NCI-H2196 (cell line): ENCODE data around the gene COG2.
"Not testable (repeated sequence)": the region's sequence is repeated elsewhere in the genome, so short reads cannot be mapped to it uniquely, and the experiment has no call there.

Experiments
- DNase-seq: peaks from one replicate; lab custom pipeline; 2025; ENCODE audit not compliant: unreplicated experiment; lab: John Stamatoyannopoulos, UW

COG2 gene

GRCh38 chr1:230713547-230713914 lies 71.2 kb downstream of the COG2 start:
- DNase-seq, result no peak

DNA sequence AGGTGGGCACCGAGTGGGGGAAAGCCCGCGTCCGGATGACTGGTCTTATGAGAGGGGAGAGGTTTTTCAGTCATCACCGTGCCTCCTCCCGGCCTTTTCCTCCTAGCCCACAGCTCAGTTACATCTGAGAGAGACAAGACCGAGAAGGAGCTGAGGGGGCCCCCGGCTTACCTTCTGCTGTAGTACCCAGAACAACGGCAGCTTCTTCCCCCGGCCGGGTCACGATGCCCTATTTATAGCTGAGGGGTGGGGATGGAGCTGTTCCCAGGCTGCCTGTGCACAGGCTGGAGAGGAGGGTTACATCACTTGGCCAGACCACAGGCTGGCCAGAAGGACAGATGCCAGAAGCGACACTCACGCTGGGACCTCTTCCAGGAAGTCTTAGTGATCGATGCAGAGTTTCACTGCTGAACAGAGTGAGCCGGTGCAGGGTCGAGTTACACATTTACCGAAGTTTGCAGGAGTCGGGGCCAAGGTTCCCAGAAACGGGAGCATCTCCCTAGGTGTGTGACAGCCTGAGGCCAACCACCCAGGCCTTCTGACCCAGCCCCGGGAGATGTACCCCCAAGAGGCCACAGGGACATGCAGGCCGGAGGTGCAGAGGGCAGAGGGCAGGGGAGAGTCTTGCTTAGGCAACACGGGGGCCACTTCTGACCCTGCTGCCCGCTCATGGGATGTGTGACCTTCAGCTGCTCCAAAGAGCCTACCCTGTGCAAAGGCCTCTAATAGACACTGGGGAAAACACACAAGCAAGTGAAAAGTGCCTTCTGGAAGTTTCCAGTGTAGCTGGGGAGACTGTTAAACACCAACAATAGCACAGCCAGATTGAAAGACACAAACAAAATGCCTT lies 71.9 kb downstream of the COG2 start, which contains the start of gene AGT:
TSS of gene AGT (minus strand) at position 208 of the 850 bp plus-strand sequence. CDS start 3,299 bp downstream, outside the sequence.
- DNase-seq, result peak; percentile 80

DNA sequence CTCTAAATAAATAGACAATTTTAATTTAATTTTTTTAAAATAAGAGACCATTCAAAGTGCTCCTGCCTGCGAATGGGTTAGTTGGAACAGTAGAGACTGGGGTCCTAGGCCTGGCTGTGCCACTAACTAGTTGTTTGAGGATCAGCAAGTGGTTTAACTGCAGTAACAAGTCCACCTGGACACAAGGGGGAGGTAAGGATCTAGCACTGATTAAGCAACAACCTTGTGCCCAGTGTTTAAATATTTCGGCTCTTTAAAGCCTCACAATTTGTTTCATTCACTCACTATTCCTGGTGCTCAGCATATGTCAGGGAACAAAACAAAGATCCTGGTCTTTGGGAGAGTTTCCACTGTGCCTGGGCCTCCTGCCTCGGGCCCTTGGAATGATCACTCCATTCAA lies 73.2 kb downstream of the COG2 start:
- no peak for DNase-seq

- DNase-seq, result not testable (repeated sequence)
Observed at GRCh38 chr1:230716453-230716852, 74.2 kb downstream of the COG2 start.

- DNase-seq, result no peak
Observed at GRCh38 chr1:230717251-230717650, 75.0 kb downstream of the COG2 start.

- not testable (repeated sequence) for DNase-seq
Observed at GRCh38 chr1:230721849-230722522, 79.7 kb downstream of the COG2 start.

DNA sequence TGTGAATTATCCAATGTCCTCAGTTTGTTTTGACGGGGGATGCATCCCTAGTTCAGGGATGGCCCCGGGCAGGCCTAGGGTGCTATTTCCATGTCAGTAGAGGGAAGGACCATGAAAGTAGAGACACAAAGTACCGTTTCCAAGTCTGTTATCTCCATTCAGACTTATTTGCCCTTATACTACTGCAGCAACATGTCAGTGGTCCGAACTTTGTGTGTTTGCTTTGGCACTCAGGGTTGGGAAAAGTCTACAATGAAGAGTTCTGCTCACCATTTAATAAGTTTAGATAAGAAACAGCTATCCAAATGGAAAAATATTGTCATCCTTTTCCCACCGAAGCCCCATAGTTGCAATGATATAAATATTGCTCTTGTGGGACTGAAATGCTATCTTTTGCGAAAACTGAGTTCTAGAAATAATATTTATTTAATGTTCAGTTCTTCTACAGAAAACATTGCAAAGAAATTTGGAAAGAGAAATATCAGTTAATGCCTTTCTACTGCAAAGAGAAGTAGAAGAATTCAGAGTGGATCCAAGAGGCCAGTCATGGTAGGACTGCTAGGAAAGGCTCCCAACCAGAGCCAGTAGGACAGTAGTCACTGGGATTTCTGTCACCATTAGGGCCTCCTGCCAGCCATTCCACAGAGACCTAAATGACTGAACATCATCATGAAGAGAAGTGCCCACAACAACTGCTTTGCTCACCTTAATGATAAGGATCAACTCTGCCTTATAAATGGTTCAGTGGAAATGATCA lies 83.2 kb downstream of the COG2 start:
- no peak for DNase-seq

DNA sequence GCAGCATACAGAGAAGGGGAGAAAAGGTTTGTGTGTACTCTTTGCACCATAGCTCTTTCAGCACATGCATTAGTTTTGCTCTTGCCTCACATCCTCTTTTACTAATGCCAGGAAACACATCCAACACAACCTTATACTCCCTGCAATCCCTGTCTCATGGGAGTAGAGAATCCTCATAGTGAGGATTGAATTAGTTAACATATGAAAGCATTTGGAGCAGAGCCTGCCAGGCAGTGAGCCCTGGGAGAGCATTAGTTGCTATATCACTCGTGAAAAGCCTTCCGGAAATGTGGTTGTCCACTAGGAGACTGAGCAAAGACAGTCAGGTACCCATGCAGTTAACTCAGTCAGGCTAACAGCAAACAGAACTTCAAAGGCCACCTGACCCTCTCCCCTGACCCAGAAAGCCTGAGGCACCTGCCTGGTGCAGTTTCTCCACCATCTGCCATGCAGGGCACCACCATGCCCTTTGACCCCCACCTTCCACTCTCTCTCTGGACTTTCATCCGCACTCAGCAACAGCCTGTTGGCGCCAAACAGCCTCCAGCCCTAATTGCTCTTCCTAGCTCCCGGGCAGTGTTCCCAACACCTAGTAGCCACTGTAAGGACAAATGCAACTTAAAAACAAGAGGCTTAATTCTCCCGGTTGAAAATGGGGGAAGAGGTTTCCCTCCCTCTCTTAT lies 86.6 kb downstream of the COG2 start:
- peak; percentile 84 for DNase-seq

- peak; percentile 74 for DNase-seq
Observed at GRCh38 chr1:230730977-230731376, 88.7 kb downstream of the COG2 start.

GRCh38 chr1:230735447-230735846 lies 93.2 kb downstream of the COG2 start:
- peak; percentile 72 for DNase-seq

GRCh38 chr1:230737622-230738262 lies 95.5 kb downstream of the COG2 start:
- no peak for DNase-seq

DNA sequence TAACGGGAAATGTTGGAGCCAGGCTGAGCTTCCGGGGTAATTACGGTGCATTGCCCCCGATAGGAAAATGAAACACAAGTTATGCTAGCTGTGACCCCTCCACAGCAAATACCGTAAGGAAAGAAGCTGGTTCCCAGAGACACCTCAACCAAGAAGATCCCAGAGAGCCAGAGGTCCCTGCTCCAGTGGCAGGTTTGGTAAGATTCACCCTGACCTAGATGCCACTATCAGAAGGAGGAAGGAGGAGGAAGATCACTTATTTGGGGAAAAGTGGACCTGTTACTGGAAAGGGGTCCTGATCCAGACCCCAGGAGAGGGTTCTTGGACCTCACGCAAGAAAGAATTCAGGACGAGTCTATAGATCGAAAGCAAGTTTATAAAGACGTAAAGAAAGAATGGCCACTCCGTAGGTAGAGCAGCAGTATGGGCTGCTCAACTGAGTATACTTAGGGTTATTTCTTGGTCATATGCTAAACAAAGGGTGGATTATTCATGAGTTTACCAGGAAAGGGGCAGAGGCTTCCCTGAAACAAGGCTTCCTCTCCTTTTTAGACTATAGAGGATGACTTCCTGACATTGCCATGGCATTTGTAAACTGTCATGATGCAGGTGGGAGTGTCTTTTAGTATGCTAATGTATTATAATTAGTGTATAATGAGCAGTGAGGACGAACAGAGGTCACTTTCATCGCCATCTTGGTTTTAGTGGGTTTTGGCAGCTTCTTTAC lies 97.4 kb downstream of the COG2 start:
- no peak for DNase-seq
